ENCODE data around the gene ACKR1. TPM values are rescaled to one million over a fixed set of nuclear protein-coding genes. Genes with fewer than 3 reads are reported as not detected.
A peak's percentile ranks its signal among the peaks of the same experiment; 100 is the strongest.

Gene ACKR1
- total RNA-seq, 1 experiment from 2014 or later = not detected

- CTCF ChIA-PET = interaction anchor here (0.6 to 1.0 kb wide), 5 partner anchors 11 to 66 kb away, joined by 3 to 6 read pairs (median 4); no protein-coding TSS in a partner anchor
- in situ Hi-C loops (cut with HindIII; ENCODE audit: low pct_unique_long_range_greater_than_20kb, low sequenced_read_pairs) = no loop called here
- Histone ChIP-seq H3K27ac (ENCODE audit: low read length) (no peak overlapping the region), H3K9me3 (ENCODE audit: control insufficient read depth, insufficient read depth, low read depth, low read length) (no peaks in the 10 kb centered on the region), H3K4me1 (ENCODE audit: control insufficient read depth, insufficient read depth, low read length) (no peaks in the 10 kb centered on the region), H3K27me3 (ENCODE audit: control insufficient read depth, insufficient read depth, low read length) (peaks cover 2% of the 10 kb centered on the region; the same call in 1 of the 2 replicates), H3K4me3 (ENCODE audit: low read depth in 2 of 2, low read length in 2 of 2) (no peak overlapping the region), H3K36me3 (ENCODE audit: control insufficient read depth, insufficient read depth, low read length) (no peaks in the 10 kb centered on the region)
- BruUV-seq (replicated peaks) = no TSS peak
- TF ChIP-seq POLR2AphosphoS5 (IDR thresholded peaks at IDR 0.05; ENCODE audit: low read depth, low read length) (no peak), SIN3A (IDR thresholded peaks at IDR 0.05; ENCODE audit: borderline replicate concordance, insufficient read depth, low read depth, low read length) (no peak), TCF7L2 (IDR thresholded peaks at IDR 0.05; ENCODE audit: low read depth, low read length) (no peak)
- TF ChIP-seq, protein P1, sequence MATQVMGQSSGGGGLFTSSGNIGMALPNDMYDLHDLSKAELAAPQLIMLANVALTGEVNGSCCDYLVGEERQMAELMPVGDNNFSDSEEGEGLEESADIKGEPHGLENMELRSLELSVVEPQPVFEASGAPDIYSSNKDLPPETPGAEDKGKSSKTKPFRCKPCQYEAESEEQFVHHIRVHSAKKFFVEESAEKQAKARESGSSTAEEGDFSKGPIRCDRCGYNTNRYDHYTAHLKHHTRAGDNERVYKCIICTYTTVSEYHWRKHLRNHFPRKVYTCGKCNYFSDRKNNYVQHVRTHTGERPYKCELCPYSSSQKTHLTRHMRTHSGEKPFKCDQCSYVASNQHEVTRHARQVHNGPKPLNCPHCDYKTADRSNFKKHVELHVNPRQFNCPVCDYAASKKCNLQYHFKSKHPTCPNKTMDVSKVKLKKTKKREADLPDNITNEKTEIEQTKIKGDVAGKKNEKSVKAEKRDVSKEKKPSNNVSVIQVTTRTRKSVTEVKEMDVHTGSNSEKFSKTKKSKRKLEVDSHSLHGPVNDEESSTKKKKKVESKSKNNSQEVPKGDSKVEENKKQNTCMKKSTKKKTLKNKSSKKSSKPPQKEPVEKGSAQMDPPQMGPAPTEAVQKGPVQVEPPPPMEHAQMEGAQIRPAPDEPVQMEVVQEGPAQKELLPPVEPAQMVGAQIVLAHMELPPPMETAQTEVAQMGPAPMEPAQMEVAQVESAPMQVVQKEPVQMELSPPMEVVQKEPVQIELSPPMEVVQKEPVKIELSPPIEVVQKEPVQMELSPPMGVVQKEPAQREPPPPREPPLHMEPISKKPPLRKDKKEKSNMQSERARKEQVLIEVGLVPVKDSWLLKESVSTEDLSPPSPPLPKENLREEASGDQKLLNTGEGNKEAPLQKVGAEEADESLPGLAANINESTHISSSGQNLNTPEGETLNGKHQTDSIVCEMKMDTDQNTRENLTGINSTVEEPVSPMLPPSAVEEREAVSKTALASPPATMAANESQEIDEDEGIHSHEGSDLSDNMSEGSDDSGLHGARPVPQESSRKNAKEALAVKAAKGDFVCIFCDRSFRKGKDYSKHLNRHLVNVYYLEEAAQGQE (IDR thresholded peaks at IDR 0.05; ENCODE audit: insufficient read depth in 1 of 2, low read depth in 2 of 2, low read length in 1 of 2) = no peak
- TF ChIP-seq, protein P2, sequence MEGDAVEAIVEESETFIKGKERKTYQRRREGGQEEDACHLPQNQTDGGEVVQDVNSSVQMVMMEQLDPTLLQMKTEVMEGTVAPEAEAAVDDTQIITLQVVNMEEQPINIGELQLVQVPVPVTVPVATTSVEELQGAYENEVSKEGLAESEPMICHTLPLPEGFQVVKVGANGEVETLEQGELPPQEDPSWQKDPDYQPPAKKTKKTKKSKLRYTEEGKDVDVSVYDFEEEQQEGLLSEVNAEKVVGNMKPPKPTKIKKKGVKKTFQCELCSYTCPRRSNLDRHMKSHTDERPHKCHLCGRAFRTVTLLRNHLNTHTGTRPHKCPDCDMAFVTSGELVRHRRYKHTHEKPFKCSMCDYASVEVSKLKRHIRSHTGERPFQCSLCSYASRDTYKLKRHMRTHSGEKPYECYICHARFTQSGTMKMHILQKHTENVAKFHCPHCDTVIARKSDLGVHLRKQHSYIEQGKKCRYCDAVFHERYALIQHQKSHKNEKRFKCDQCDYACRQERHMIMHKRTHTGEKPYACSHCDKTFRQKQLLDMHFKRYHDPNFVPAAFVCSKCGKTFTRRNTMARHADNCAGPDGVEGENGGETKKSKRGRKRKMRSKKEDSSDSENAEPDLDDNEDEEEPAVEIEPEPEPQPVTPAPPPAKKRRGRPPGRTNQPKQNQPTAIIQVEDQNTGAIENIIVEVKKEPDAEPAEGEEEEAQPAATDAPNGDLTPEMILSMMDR (IDR thresholded peaks at IDR 0.05) = peak; percentile 83
- POLR2A ChIA-PET = no interaction called here
- intact Hi-C loops (cut with micrococcal nuclease; ENCODE audit: unreplicated experiment) = loop anchor here (5.0 kb wide), 1 partner anchor 36 kb away; no protein-coding TSS in a partner anchor
- ATAC-seq (peak; percentile 86), DNase-seq (ENCODE audit: low read depth, low spot score) (peak; percentile 48)
Measured at GRCh38 chr1:159197561-159198557, 6.8 kb upstream of the ACKR1 start.

GRCh38 chr1:159199901-159200300 is 4.8 kb upstream of the ACKR1 start:
- Histone ChIP-seq H3K27me3 (ENCODE audit: control insufficient read depth, insufficient read depth, low read length) (peaks cover 2% of the 10 kb centered on the region; the same call in 1 of the 2 replicates), H3K27ac (ENCODE audit: low read length) (no peak overlapping the region), H3K9me3 (ENCODE audit: control insufficient read depth, insufficient read depth, low read depth, low read length) (no peaks in the 10 kb centered on the region), H3K36me3 (ENCODE audit: control insufficient read depth, insufficient read depth, low read length) (no peaks in the 10 kb centered on the region), H3K4me3 (ENCODE audit: low read depth in 2 of 2, low read length in 2 of 2) (no peak overlapping the region), H3K4me1 (ENCODE audit: control insufficient read depth, insufficient read depth, low read length) (no peaks in the 10 kb centered on the region)
- in situ Hi-C loops (cut with HindIII; ENCODE audit: low pct_unique_long_range_greater_than_20kb, low sequenced_read_pairs) = no loop called here
- intact Hi-C loops (cut with micrococcal nuclease; ENCODE audit: unreplicated experiment) = loop anchor here (5.0 kb wide), 1 partner anchor 38 kb away; no protein-coding TSS in a partner anchor
- TF ChIP-seq TCF7L2 (IDR thresholded peaks at IDR 0.05; ENCODE audit: low read depth, low read length) = no peak
- TF ChIP-seq, protein P1 (IDR thresholded peaks at IDR 0.05; ENCODE audit: insufficient read depth in 1 of 2, low read depth in 2 of 2, low read length in 1 of 2) = no peak
- TF ChIP-seq, protein P2 (IDR thresholded peaks at IDR 0.05) = no peak
- TF ChIP-seq POLR2AphosphoS5 (IDR thresholded peaks at IDR 0.05; ENCODE audit: low read depth, low read length) = no peak
- no peak for TF ChIP-seq SIN3A (IDR thresholded peaks at IDR 0.05; ENCODE audit: borderline replicate concordance, insufficient read depth, low read depth, low read length)
- DNase-seq (ENCODE audit: low read depth, low spot score) (no peak), ATAC-seq (no peak)
- ChIA-PET POLR2A (no interaction called here), CTCF (no interaction called here)
- BruUV-seq (replicated peaks) = no TSS peak

Data from Panc1 (cell line).